Thyroid gland (tissue), 4 donors: Measurements from ENCODE around the gene ANKRA2.

Experiments used
- POLR2A ChIP-seq, 2 donors: fragments of 450-650 bp; IDR thresholded peaks; one replicate each; pipeline ENCODE4 v1.6.1; 2017; ENCODE audit warnings: antibody characterized with exemption in 2 of 2, mild to moderate bottlenecking in 2 of 2, moderate library complexity in 1 of 2
- TF ChIP-seq, protein P1 (sequence below), 6 experiments: fragments of 200-600 bp in 3 of 6; fragments of 450-650 bp in 3 of 6; sonication (generic) in 3 of 6; IDR thresholded peaks; one replicate each; pipeline ENCODE4 v1.5.1; 2016 to 2019; ENCODE audit warnings: antibody characterized with exemption in 6 of 6, mild to moderate bottlenecking in 2 of 6, inconsistent platforms in 1 of 6, moderate library complexity in 1 of 6

GRCh38 chr5:73591102-73591695, 25.8 kb upstream of the ANKRA2 start:
- TF ChIP-seq, protein P1, sequence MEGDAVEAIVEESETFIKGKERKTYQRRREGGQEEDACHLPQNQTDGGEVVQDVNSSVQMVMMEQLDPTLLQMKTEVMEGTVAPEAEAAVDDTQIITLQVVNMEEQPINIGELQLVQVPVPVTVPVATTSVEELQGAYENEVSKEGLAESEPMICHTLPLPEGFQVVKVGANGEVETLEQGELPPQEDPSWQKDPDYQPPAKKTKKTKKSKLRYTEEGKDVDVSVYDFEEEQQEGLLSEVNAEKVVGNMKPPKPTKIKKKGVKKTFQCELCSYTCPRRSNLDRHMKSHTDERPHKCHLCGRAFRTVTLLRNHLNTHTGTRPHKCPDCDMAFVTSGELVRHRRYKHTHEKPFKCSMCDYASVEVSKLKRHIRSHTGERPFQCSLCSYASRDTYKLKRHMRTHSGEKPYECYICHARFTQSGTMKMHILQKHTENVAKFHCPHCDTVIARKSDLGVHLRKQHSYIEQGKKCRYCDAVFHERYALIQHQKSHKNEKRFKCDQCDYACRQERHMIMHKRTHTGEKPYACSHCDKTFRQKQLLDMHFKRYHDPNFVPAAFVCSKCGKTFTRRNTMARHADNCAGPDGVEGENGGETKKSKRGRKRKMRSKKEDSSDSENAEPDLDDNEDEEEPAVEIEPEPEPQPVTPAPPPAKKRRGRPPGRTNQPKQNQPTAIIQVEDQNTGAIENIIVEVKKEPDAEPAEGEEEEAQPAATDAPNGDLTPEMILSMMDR (IDR thresholded peaks at IDR 0.05), result peak; percentile 60 to 95 (median 84)
- no peak for TF ChIP-seq POLR2A (IDR thresholded peaks at IDR 0.05)
